HG03439 (cell line): ENCODE results near the gene ZAR1L.

Experiments
- ATAC-seq: cut with Tn5 transposase; IDR thresholded peaks from one replicate; pipeline ENCODE4 v1.9.1; 2021; ENCODE audit warnings: mild to moderate bottlenecking, moderate library complexity; ENCODE audit not compliant: unreplicated experiment

The ZAR1L gene

DNA sequence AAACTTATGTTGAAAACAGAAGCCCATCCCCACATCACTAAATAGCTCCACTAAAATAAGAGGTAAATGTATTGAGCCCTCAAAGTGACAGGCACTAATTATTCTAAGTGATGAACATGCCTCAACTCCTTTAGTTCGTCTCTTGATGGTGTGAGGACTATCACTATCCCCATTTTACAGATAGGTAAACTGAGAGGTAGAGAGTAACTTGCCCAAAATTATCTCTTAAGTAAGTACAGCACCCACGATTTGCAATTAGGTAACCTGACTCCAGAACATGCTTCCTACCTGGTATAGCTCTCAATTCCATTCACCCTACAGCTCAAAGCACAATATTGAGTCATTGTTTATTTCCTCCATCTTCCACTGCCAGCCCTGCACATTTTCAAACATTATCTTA is 12.7 kb downstream of the ZAR1L start:
- ATAC-seq: no peak

GRCh38 chr13:32300920-32301319 is 14.2 kb downstream of the ZAR1L start:
- no peak for ATAC-seq

DNA sequence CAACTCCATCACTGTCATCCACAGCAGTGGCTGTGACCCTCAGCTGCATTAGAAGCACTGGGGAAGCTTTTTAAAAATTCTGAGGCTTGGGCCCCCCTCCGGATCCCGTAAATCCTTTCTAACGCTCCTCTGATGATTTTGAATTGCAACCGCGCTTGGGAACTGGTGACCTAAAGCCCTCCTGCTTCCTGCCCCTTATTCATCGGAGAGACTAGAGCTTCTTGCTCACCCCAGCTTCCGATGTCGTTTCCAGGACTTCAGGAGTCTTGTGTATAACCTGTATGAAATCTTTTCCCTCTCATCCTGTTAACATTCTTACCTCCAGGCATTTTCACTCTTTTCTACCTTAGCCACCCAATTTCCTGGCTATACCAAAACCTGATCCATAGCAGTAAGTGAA is 14.8 kb downstream of the ZAR1L start:
- ATAC-seq: no peak

DNA sequence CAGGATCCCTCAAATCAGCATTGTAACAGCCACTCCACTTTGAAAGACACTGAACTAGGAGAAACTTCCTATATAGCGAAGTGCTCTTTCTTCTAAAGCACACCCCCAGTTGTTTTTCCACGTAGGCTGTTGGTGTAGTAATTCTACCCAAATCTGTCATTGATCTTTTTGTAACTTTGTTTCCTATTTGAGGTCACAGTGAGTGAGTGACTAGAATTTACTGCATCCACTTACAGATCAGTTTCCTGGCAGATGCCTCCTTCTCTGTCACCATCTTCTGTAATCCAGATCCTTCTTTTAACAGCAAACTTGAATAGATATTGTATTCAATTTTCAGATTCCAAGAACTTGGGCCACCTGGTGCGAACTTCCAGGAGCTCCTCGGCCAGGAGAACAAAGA is 15.3 kb downstream of the ZAR1L start:
- ATAC-seq: no peak

- ATAC-seq: no peak
Observed at GRCh38 chr13:32298695-32299094, 16.5 kb downstream of the ZAR1L start.

- ATAC-seq: no peak
Observed at GRCh38 chr13:32297206-32297605, 18.0 kb downstream of the ZAR1L start.

DNA sequence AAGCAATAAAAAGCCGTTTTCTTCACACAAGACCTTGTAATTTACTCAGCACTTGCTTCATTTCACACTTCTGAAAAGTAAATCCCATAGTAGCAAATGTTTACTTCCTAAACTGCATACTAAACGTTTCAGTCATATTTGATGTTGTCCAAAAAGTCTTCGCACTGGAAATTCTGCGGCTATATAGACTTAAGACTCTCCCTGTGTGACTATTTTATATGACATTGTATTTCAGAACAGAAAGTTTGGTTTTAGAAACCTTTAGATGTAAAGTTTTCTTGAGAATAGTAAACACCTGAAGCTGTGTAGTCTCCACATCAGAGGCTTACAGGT is 29.6 kb downstream of the ZAR1L start:
- no peak for ATAC-seq

DNA sequence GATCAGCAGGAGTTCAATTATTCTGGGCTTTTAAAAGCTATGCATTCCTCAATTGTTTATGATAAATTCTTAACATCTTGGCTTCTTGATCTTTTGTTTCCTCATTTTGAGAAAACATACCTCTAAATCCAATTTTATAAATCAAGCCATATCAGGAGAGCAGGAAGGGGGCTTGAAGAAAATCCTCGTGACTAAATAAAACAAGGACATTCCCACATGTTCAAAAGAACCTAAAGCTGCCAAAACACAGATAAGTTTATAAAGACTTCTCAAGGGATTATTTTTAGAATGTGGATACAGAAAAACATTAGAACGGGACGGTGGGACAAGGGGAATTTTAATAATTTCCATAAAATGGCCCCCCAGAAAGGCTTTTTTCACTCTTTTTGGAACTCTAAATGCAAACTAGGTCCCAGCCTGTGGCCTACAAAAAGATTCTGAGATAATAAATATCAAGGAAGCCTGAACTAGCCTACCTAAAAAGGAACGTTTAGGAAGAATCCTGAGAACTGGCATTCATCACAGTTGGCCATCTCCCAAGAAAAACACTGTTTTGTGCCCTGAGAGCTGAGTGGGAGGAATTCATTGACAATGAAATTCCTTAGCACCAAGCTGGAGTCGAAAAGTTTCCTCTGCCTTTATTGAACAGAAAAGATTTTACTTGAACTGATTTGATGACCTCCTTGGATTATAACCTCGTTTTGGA is 30.1 kb downstream of the ZAR1L start:
- ATAC-seq: no peak

DNA sequence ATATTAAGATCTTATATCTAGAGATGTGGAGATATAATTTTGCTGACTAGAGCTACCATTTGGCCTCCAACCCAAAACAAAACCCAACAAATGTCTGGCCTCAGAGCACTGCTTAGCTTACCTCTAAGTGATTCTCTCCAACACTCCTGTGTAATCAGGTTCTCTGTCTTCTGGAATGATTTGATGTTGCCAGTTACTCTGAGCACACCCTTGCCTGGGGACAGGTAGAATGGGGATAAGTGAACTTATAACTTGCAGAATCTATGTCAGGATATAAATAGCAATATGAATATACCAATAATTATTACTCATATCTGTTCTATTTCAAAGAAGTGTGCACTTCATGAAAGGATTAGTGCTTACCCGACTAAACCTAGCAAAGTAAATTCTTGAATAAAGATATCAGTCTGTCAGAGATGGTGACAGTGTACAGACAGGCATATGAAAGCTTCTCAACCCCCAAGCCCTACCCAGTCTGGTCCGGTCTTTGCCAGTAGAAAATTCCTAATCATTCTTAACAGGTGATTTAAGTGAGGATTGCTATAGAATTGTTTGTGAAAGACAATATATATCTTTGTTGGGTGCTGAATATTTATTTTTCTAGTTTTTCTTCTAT is 33.0 kb downstream of the ZAR1L start:
- ATAC-seq: no peak

DNA sequence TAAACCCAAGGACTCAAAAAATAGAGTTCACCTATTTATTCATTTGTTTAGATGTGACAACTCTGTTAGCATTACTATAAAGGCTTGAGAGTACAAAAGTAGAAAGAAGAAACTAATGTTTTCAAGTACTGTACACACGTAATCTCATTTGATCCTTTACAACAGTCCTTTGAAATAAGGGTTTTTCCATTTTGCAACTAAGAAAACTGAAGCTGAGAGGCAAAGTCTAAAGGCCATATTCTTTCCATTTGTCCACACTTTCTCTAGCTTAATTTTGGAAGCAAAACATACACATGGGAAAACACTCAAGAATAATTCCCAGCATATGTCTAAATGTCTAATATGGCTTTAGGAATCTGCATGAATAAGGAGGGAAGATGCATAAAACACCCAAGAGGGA is 34.1 kb downstream of the ZAR1L start:
- ATAC-seq: no peak

DNA sequence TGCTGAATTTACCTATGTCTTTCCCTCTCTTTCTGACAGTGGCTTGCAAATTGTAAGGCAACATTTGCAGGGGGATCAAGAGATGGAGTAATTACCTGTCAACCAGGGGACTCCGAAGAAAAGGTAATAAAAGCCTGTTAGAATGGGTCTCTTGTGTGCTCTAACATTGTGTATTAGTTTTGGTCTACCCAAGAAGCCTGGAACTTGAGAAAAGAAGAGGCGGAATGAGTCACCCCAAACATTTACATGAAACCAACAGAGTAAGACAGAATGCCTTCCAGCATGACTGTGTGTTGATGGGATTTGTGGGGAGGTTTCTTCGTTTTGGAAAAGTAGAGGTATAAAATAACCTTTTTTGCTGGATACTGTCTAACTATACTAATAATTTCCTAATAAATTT is 36.7 kb downstream of the ZAR1L start:
- ATAC-seq: no peak

- no peak for ATAC-seq
Observed at GRCh38 chr13:32277839-32278238, 37.3 kb downstream of the ZAR1L start.

DNA sequence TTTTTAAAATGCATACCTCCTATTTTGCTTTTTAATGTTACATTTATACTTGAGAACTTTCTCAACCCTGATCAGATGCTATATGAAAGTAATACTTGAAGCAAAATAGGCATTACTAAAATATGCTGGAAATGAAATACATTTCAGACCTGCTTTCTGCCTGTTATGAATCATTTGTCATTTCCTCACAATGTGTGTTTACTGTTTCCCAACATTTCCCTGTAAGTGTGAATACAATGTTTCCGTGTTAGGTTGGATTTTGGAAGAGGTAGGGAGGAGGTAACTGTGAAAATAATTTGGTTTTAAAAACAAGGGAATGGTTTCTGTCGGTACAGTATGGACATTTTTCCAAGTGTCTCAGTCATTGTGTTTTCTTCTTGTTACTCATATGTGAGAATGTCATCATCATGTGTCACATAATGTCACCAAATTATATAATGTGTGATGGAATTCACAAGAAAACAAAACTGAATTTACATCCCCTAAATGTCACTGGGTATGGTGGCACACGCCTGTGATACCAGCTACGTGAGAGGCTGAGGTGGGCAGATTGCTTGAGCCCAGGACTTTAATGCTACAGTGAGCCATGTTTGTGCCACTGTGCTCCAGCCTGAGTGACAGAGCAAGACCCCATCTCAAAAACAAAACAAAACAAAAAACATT is 43.0 kb downstream of the ZAR1L start:
- ATAC-seq: no peak

DNA sequence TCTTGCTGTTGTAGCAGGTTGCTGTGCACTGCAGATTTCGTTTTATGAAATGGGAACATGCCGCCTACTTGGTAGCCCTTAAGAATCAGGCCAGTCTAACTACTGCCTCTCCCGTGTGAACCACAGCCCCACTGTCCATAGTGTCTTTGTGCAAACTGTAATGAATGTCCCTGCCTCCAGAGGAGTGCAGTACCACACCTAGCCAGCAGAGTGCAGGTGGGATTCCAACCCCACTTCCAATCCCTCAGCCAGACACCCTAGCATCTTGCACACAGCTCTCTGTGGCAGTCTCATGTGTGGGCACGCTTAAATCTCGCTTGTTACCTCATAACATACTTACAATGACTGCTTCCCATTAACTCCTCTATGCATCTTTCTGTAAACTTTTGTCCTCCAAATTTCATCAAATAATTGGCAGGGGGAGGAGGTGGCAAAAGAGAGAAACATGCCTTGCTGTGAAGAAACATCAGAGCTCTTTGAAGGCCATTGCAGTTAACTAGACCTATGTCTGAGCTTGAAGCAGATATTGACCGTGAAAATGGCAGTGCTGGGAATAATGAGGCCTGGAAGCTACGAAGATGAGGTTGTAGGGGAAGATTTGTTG is 47.2 kb downstream of the ZAR1L start:
- peak; percentile 64 for ATAC-seq

DNA sequence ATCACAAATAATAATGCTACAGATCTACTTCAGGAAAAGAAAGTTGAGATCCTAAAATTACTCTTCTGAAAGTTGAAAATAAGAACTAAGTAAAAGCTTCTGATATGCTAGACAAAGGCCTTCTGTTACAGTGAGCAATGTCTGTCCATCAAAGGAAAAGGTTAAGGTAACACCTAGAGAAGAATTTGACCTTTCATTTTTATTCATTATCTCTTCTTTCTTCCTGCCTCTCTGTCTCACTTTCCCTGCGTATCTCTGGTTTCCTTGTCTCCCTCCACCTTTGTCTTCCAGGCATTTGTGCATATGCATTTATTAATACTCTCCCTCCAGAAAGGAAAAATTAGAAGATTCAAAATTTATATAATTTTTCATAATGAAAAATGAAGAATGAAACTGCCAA is 49.0 kb downstream of the ZAR1L start:
- ATAC-seq: no peak

DNA sequence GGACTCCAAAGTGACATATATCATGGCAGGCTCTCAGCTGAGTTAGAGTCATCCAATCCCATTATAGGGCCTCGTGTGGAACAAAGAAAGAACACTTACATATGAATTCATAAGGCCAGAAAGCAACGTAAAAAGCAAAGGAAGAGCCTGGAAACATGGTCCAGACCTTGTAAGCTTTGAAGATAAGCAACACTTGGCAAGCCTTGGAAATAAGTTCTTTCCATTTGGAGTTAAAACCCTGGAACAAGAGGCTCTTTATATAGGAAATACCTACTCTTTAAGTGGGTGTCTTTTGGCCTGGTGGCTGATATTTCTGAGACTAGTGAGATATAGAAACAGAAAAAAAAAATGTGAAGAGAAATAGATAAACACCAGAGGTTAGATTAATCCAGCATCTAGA is 49.4 kb downstream of the ZAR1L start:
- no peak for ATAC-seq

- no peak for ATAC-seq
Observed at GRCh38 chr13:32264407-32264806, 50.8 kb downstream of the ZAR1L start.

GRCh38 chr13:32262619-32263018 is 52.5 kb downstream of the ZAR1L start:
- no peak for ATAC-seq

- ATAC-seq: no peak
Observed at GRCh38 chr13:32262165-32262564, 53.0 kb downstream of the ZAR1L start.

DNA sequence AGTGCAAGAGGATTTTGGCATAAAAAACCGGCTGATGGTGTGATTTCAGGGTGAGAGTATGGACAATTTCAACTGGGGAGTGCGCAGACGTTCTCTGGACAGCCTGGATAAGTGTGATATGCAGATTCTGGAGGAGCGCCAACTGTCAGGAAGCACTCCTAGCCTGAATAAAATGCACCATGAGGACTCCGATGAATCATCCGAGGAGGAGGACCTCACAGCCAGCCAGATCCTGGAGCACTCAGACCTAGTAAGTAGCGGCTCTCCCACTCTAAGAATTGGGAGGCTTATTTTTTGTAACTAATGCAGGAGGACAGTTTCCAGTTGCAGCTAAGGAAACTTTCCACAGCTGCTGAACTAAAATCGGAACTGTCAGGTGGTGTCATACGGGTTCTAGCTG is 53.6 kb downstream of the ZAR1L start:
- no peak for ATAC-seq

GRCh38 chr13:32259116-32259515 is 56.0 kb downstream of the ZAR1L start:
- no peak for ATAC-seq

DNA sequence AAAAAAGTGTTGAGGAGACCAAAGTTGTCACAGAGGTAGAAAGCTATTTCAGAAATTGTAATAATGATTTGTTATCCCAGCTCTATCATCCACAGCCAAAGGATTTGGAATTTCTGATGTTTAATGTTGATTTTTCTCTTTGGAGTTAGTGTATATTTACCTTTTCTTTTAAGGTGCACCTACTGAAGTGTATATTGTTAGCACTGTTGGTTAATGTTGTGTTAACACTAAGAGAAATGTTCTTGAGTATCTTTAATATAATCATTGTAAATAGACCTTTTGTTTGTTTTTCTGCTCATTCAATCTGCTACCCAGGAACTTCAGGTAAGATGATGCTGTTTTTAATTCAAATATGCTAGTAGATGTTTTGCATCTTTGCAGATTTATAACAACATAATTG is 57.5 kb downstream of the ZAR1L start:
- no peak for ATAC-seq
